ENCODE data around the gene APOE. TPM values are rescaled to one million over a fixed set of nuclear protein-coding genes. Genes with fewer than 3 reads are reported as not detected.
"Not testable (repeated sequence)": the region's sequence is repeated elsewhere in the genome, so short reads cannot be mapped to it uniquely, and the experiment has no call there.

The APOE gene
- total RNA-seq, 1 experiment from 2014 or later = 3.3 TPM

- POLR2A ChIA-PET = no interaction called here
- no peaks in the 10 kb centered on the region for H3K36me3 Mint-ChIP-seq (ENCODE audit: insufficient read depth, unreplicated experiment)
- H3K27ac Mint-ChIP-seq (ENCODE audit: low read depth, unreplicated experiment) = no peak overlapping the region
- no peaks in the 10 kb centered on the region for H3K9me3 Mint-ChIP-seq (ENCODE audit: unreplicated experiment)
- no peak for TF ChIP-seq CTCF (IDR thresholded peaks at IDR 0.05; ENCODE audit: unreplicated experiment)
- no peaks in the 10 kb centered on the region for H3K27me3 Mint-ChIP-seq (ENCODE audit: insufficient read depth, unreplicated experiment)
- H3K4me3 Mint-ChIP-seq (ENCODE audit: unreplicated experiment) = no peak overlapping the region
- peaks cover 25% of the 10 kb centered on the region for H3K4me1 Mint-ChIP-seq (ENCODE audit: insufficient read depth, unreplicated experiment)
- no peak for DNase-seq (ENCODE audit: unreplicated experiment)
- CTCF ChIA-PET = interaction anchor here (0.7 to 3.9 kb wide), 4 partner anchors 9 to 38 kb away, joined by 3 to 46 read pairs (median 4); partner anchors contain the start of gene APOC2
- intact Hi-C loops (cut with micrococcal nuclease) = no loop called here
- no TSS peak for BruUV-seq (replicated peaks)
Observed at GRCh38 chr19:44912854-44913253, 7.3 kb downstream of the APOE start.

- CTCF ChIA-PET; DNase-seq (ENCODE audit: unreplicated experiment); H3K9me3 Mint-ChIP-seq (ENCODE audit: unreplicated experiment); BruUV-seq (replicated peaks); H3K27ac Mint-ChIP-seq (ENCODE audit: low read depth, unreplicated experiment); intact Hi-C loops (cut with micrococcal nuclease); H3K27me3 Mint-ChIP-seq (ENCODE audit: insufficient read depth, unreplicated experiment); H3K36me3 Mint-ChIP-seq (ENCODE audit: insufficient read depth, unreplicated experiment): not testable (repeated sequence)
- H3K4me3 Mint-ChIP-seq (ENCODE audit: unreplicated experiment) = peak overlapping the region; percentile 75
- POLR2A ChIA-PET = interaction anchor here (0.5 kb wide), 1 partner anchor 24 kb away, joined by 3 read pairs; no protein-coding TSS in a partner anchor
- H3K4me1 Mint-ChIP-seq (ENCODE audit: insufficient read depth, unreplicated experiment) = peaks cover 25% of the 10 kb centered on the region
Observed at GRCh38 chr19:44913512-44914432, 8.2 kb downstream of the APOE start.

- BruUV-seq (replicated peaks); intact Hi-C loops (cut with micrococcal nuclease); H3K9me3 Mint-ChIP-seq (ENCODE audit: unreplicated experiment); H3K36me3 Mint-ChIP-seq (ENCODE audit: insufficient read depth, unreplicated experiment); H3K27ac Mint-ChIP-seq (ENCODE audit: low read depth, unreplicated experiment); H3K27me3 Mint-ChIP-seq (ENCODE audit: insufficient read depth, unreplicated experiment): not testable (repeated sequence)
- POLR2A ChIA-PET = interaction anchor here (0.8 kb wide), 2 partner anchors 10 to 40 kb away, joined by 3 read pairs; no protein-coding TSS in a partner anchor
- Mint-ChIP-seq H3K4me1 (ENCODE audit: insufficient read depth, unreplicated experiment) (peaks cover 25% of the 10 kb centered on the region), H3K4me3 (ENCODE audit: unreplicated experiment) (peak within 1 kb of the TSS; percentile 75)
- peak; percentile 85 for DNase-seq (ENCODE audit: unreplicated experiment)
- CTCF ChIA-PET = interaction anchor here (0.6 to 1.4 kb wide), 4 partner anchors 11 to 215 kb away, joined by 3 to 5 read pairs (median 4); no protein-coding TSS in a partner anchor
Observed at GRCh38 chr19:44914433-44915206, 9.0 kb downstream of the APOE start, which contains the start of gene APOC1. Gene APOC1 (plus strand): TSS chr19:44914608. CDS start chr19:44914892, 284 bp downstream.

- BruUV-seq (replicated peaks) = no TSS peak
- no peaks in the 10 kb centered on the region for H3K9me3 Mint-ChIP-seq (ENCODE audit: unreplicated experiment)
- peaks cover 5% of the 10 kb centered on the region for H3K36me3 Mint-ChIP-seq (ENCODE audit: insufficient read depth, unreplicated experiment)
- H3K27ac Mint-ChIP-seq (ENCODE audit: low read depth, unreplicated experiment) = no peak overlapping the region
- intact Hi-C loops (cut with micrococcal nuclease) = no loop called here
- TF ChIP-seq CTCF (IDR thresholded peaks at IDR 0.05; ENCODE audit: unreplicated experiment) = no peak
- ChIA-PET CTCF (interaction anchor here (1.0 to 2.3 kb wide), 2 partner anchors 23 to 28 kb away, joined by 3 to 7 read pairs; no protein-coding TSS in a partner anchor), POLR2A (no interaction called here)
- H3K27me3 Mint-ChIP-seq (ENCODE audit: insufficient read depth, unreplicated experiment) = peaks cover 15% of the 10 kb centered on the region
- peaks cover 8% of the 10 kb centered on the region for H3K4me1 Mint-ChIP-seq (ENCODE audit: insufficient read depth, unreplicated experiment)
- no peak overlapping the region for H3K4me3 Mint-ChIP-seq (ENCODE audit: unreplicated experiment)
- DNase-seq (ENCODE audit: unreplicated experiment) = no peak
Observed at GRCh38 chr19:44924243-44924725, 18.7 kb downstream of the APOE start.

Measured in MCF 10A (cell line).